ENCODE results near the gene SLC35G2.
"Not testable (repeated sequence)": the region's sequence is repeated elsewhere in the genome, so short reads cannot be mapped to it uniquely, and the experiment has no call there.

- not testable (repeated sequence) for TF ChIP-seq POLR2A (IDR thresholded peaks at IDR 0.05; ENCODE audit: low read length); GATA1 (IDR thresholded peaks at IDR 0.05; ENCODE audit: low read depth, low read length)
Observed at GRCh38 chr3:136872258-136872657, 53.3 kb downstream of the SLC35G2 start.
